GM19463 (cell line): ENCODE data around the gene NCOA6.
A peak's percentile ranks its signal among the peaks of the same experiment; 100 is the strongest.
"Not testable (repeated sequence)": the region's sequence is repeated elsewhere in the genome, so short reads cannot be mapped to it uniquely, and the experiment has no call there.

Source experiments
- ATAC-seq: cut with Tn5 transposase; IDR thresholded peaks from one replicate; pipeline ENCODE4 v1.9.1; 2021; ENCODE audit warnings: mild to moderate bottlenecking, moderate library complexity; ENCODE audit not compliant: unreplicated experiment

NCOA6 gene

DNA sequence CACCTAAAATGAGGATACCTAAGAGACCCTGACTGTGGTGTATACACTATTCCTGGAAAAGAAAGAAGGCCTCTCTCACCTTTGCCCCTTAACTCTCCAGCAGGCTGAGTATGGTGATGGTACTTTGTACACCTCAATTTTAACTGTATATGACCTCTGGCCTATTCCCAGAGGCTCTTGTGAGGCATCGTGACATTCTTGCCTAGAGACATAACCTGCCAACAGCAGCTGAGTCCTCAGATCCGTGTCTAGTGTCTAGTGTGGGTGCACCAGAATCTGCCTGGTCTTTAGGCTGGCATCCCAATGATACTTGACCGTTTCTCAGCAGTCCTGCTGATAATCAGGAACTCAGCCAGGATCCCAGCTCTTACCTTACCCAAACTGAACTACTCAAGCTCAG, 101.3 kb downstream of the NCOA6 start:
- ATAC-seq = no peak

DNA sequence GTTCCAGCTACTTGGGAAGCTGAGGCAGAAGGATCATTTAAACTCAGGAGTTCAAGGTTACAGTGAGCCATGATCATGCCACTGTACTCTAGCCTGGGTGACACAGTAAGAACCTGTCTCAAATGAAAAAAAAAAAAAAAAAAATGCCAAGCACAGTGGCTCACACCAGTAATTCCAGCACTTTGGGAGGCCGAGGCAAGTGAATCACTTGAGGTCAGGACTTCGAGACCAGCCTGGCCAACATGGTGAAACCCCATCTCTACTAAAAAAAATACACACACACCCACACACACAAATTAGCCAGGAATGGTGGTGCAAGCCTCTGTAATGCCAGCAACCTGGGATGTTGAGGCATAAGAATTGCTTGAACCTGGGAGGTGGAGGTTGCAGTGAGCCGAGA, 102.9 kb downstream of the NCOA6 start:
- not testable (repeated sequence) for ATAC-seq

DNA sequence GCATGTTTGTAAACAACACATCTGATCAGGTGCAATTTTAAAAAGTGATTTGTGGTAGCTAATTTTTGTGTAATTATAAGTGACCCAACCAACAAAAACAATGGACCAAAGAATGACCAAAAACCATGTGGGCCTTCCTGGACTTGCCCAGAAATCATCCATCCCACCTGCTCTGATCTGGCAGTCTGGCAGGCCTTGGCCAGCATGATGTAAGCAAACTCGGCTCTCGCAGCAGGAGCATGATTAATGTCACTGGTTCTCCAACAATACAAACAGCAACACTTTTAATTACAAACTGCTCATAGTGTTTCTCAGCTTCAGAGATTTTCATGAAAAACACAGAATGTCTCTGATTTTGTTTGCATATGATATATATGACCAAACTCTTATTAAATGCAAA, 105.2 kb downstream of the NCOA6 start:
- no peak for ATAC-seq

DNA sequence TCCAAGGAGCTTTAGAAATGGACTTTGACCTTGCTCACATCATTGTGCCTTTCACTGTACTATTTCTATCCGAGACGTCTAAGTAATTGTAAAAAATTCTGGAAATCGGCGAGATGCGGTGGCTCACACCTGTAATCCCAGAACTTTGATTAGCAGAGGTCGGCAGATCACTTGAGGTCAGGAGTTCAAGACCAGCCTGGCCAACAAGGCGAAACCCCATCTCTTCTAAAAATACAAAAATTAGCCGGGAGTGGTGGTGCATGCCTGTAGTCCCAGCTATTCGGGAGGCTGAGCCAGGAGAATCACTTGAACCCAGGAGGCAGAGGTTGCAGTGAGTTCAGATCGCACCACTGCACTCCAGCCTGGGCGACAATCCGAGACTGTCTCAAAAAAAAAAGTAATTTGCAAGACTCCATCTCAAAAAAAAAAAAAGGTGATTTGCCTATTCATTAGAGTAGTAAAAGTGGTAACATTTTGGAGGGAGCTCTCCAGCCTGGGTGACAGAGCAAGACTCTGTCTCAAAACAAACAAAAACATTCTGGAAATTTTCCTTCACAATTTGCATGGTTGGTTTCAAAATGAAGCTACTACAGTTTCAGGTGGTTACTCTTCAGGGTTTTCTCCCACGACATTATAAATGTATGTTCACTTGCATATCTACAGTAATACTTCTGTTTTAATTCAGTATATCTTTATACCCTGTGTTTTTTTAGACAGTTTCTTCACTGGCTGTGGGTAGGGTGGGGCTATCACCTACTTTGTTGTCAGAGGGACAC, 106.0 kb downstream of the NCOA6 start:
- peak; percentile 89 for ATAC-seq

DNA sequence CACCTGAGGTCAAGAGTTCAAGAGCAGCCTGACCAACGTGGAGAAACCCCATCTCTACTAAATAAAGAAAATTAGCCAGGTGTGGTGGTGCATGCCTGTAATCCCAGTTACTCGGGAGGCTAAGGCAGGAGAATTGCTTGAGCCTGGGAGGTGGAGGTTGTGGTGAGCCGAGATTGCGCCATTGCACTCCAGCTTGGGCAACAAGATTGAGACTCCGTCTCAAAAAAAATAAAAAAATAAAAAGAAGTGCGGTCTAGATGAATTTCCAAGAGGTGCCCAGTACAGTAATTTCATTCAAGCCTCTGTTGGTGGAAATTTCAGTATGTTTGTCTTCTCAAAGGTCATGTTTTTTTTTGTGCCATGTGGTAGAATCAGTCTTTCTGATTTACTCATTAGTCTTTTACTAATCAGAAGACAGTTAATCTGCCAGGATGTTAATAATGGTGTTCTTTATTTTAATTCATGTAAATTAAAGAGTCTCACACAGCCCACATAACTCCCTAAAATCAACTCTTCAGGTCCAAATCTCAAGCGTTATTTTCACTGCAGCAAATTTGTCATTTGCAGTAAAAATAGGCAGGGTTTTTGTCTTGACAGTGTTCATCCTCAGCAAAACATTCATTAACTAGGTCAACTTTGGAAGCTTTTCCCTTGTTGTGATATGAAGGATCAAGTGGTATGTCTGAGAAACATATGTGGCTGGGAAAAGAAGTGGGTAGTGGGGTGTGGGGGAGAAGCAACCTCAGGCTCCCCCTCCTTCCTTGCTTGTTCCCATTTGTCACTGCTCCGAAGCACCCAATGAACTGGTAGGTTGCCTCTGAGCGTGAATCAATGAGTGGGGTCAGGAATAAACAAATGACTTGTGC, 108.0 kb downstream of the NCOA6 start:
- no peak for ATAC-seq

DNA sequence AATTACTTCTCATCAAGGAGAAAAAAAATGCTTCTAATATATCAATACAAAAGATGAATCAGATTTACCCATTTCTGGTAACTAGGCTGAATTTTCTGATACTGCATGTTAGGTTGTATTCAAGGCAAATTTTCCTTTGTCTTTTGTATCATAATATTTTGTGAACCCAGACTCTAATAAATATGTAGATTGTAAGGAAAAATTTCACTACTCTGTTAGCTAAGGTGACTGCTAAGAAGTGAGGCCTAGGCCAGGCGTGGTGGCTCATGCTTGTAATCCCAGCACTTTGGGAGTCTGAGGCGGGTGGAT, 108.6 kb downstream of the NCOA6 start:
- ATAC-seq = no peak

DNA sequence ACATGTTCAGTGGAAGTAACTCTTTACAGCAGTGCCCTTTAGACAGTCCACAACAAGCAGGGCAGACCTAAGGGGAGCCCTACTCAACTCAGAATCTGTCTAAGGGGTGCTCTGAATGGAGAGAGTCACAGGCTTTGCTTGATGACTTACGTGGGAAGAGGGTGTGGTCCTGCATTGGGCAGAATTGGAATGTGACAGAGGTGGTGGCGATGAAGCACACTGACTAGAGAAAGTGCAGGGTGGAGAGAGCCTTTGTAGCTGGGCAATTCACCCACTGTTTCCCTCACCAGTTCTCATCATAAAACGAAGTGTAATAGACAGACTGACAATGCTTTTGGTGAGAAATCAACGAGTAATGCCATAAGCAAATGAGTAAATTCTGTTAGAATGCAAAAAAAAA, 110.1 kb downstream of the NCOA6 start:
- no peak for ATAC-seq

DNA sequence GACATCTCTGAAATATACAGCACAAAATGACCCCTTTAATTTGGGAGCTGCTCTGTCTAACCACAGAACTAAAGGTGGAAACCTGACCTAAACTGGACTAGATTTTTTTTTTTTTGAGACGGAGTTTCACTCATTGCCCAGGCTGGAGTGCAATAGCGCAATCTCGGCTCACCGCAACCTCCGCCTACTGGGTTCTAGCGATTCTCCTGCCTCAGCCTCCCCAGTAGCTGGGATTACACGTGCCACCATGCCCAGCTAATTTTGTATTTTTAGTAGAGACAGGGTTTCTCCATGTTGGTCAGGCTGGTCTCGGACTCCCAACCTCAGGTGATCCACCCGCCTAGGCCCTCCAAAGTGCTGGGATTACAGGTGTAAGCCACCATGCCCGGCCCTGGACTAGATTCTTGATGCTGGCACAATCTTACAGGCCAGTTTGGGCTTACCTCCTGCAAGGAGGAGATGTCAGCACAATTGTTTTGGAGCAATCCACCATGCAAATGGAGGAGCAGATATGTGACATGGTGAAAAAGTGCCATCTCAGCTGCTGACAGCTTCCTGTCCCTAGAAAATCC, 111.4 kb downstream of the NCOA6 start:
- ATAC-seq = not testable (repeated sequence)

DNA sequence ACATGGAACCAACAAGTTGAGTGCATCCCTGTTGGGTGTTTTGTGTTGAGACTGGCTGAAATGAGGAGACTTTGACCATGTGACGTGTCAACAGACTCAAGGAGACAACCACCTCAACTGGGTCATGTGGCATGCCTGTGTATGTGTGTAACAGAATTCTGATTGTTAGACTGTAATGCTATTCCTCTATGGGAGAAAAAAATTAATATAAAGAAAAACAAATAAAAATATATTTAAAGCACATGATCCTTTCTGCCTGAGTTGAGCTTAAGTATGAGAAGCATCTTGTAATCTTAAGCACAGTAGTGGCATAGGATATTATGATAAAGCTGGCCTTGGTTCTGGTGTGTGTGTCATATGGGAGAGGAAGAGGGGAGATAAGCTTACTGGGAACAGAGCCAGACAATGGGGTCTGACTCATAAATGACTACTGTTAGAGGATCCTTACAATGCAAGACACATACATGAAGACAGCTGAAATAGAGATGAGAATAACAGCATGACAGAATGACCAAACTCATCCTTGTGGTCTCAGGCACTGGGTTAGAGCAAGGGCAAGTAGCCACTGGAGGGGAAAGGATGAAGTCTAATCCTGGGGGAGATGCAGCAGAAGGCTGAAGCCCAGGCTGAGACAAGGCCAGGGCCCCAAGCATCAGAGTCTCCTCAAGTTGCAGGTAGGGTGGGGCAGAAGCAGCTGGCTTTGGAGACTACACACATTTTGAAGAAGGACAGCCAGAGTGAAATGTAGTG, 112.1 kb downstream of the NCOA6 start:
- no peak for ATAC-seq

DNA sequence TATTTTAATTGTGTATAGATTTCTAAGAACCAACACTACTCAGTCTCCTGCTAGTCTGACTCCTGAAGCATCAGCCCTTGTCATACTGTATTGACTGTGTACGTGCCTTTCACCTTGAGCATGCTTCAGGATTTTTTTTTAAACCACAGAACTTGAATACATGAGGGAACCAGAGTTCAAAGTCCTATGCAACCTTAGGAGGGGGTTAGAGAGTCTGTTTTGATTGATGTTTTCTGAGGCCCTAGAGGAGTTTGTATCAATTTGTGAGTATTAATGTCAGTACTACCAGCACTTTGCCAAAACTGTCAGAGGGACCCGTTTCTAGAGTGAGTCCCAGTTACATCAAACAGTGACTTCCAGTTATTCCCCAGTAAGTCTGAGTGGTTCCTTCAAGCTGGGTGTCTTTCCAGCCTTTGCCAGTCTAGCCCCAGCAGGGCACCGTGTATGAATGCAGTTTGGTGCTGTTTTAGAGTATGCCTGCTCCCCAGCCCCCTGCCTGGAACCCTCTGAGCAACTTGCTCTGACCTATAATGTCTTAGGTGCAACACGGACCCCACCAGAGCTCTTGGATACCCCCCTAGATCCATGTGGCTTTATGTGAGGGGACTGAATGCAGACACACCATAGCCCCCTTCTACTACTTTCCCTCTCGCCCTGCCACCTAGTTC, 112.8 kb downstream of the NCOA6 start:
- ATAC-seq = no peak

DNA sequence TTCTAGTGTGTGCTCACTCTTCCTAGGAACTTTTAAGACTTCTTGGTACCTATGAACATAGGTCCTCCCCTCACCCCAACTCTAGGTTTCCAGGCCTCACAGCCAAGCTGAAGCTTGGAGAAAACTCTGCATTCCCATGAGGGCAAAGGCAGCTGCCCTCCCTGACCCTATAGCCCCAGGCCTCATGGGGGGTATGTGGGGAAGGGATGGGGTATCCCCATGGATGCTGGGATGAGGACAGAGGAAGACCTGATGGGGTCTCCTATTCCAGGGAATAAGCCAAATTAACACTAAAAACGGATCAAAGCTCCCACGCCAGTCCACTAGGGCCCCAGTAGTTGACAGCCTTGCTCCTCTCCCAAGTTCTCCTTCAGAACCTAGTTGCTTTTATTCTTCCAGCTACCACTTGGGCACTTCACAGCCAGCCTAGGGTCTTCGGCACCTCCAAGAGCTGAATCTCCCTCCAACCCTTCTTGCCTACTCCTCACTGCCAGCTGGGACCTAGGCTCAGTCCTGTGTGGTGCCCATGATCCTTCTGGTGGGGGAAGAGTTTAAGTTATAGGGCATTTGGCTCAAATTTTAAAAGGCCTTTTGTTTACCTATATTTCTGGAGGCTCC, 113.5 kb downstream of the NCOA6 start:
- no peak for ATAC-seq

DNA sequence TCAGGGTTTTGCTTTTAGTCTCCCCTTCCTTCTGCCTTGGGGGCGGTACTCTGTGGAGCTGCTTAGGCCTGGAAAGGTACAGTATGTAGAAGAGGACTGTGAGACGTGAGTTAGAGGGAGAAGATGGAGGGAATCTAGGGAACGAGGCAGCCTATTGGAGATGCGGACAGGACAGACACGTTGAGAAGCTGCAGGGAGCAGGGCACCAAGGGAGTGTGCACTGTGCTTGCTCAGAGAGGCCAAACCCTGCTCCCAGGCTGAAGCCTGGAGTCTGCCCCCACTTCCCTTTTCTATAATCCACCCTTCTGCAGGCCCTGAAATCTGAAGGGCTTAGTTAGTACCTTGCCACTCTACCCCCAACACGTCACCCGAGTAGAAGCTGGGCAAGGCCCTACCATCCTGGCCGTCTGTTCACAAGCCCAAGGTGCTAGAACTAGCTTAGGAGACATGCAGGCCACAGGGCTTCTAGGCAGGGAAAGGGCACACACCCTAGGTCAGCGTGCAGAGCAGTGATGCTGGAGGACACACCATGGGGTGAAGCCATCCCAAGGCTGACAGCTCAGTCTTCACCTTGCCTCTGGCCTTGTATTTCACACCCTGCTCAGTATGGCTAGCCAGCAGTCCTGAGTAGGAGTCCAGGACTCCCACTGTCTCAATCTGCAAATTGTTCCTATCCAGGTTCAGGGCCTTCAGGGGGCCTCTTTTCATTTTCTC, 114.4 kb downstream of the NCOA6 start:
- ATAC-seq = no peak

DNA sequence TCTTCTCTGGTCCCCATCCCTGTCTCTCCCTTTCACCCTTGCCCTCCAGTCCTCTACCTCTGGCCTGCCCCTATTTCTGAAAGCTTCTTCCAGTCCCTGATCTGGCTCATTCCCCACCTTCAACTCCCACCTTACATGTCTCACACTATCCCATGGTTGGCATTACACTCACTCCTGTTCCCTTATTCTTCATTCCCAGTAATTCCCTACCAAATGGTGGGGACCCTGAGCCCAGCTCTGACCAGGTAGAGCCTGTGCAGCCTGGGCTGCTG, 114.9 kb downstream of the NCOA6 start:
- no peak for ATAC-seq

DNA sequence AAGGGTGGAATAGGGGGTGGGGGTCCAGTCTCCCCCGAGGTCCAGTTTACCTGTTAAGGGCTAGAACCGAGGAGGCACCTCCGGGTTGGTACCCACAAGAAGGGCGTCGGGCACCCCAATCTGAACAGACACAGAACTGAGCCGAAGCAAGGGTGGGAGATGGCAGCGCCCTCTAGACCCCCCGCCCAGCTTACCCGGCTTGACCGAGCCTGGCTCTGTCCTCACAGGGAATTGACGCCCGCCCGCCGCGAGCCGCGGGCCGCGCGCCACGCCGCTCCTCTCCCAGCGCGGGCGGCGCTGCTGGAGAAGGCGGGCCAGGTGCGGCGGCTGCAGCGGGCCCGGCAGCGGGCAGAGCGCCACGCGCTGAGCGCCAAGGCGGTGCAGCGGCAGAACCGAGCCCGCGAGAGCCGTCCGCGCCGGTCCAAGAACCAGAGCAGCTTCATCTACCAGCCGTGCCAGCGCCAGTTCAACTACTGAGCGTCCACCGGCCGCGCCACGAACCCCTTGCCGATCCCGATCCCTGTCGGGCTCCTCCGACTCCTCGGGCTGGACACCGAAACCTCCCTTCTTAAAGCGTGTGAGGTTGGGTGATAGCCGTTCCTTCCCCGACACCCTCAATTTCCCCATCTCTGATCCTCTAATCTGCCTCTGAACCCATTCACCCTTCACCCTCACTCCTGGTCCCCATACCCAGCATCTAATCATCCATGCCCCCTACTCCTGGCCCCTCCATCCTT, 115.5 kb downstream of the NCOA6 start:
- ATAC-seq = peak; percentile 16

DNA sequence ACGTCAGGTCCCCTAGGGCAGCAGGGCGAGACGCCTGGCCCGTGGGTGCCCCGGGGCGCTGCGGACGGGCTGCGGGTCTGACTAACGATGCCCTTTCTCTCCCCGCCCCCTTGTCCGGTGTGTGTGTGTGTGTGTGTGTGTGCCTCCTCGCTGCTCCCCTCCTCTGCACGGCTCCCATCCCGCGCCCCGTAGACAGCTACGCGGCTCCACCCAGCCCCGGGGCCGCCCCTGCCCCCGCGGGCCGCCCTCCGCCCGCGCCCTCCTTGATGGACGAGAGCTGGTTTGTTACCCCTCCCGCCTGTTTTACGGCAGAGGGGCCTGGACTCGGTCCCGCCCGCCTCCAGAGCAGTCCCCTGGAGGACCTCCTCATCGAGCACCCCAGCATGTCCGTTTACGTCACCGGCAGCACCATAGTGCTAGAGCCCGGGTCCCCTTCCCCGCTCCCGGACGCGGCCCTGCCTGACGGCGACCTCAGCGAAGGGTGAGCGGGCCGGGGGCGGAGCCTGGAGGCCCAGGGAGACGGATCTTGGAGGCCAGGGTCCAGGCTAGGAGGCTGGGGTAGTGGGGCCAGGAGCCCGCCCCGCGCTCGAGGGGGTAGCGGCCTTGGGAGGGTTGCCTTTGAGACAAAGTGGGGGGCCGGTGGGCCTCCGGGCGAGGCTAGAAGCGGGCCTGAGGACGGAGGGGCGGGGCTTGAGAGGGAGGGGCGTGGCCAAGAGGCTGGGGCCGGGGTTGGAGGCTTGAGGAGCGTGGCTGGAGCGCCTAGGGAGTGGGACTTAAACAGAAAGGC, 116.2 kb downstream of the NCOA6 start:
- peak; percentile 37 for ATAC-seq

DNA sequence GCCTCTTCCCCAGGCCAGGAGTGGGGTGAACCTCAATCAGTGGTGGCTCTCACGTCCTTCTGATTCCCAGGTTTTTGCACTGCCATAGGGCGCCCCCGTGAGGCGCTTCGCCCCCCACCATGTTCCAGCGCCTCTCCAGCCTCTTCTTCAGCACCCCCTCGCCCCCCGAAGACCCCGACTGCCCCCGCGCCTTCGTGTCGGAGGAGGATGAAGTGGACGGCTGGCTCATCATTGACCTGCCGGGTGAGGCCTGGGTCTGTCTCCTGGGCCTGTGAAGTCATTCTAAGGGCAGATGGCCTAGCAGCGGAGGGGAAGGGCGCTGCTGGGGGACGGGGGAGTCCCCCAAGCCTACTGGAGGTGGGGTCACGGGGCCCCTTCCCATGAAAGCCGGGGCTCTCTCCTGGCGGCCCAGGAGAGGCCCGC, 116.8 kb downstream of the NCOA6 start:
- ATAC-seq = no peak

DNA sequence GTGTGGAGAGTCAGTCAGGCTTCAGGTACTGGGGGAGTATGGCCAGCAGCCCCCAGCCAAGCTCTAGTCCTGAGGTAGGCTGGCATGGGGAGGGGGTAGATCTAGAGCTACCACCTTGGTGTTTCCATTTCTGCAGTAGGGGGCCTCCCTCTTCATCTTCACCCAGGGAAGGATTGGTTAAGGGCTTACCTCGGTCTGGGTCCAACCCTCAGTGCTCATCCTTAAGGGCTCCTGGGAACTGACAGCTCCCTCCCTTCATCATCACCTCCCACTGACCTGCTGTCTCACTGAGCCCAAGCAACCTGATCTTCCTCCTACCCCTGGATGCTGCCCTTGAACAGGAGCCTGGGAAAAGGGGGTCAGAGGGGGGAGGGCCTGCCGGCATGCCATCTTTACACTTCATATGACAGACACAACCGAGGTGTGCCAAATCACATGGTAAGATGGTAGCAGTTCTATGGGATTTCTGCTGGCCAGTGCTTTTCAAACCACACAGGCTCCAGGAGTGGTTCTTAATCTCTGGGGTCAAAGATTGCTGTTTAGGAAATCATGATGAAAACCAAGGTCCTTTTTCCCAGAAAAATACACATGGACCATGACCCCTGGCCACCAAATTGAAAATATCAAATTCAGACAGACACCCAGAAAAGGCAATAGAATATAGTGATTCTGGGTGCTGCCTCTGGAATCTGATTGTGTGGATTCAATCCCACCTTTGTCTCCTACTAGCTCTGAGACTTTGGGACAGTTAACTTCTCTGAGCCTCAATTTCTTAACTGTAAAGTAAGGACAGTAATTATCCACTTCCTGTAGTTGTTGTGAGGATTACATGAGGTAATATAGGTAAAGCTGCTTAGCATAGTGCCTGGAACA, 118.3 kb downstream of the NCOA6 start:
- no peak for ATAC-seq
